ENCODE measurements around the gene PAOX. TPM values are rescaled to one million over a fixed set of nuclear protein-coding genes. Genes with fewer than 3 reads are reported as not detected.
A peak's percentile ranks its signal among the peaks of the same experiment; 100 is the strongest.

The PAOX gene
- total and polyA plus RNA-seq, 2 of the 13 experiments (the other 11 are each of a cell fraction or from before 2014, with no cell fraction given): 0.49 to 0.77 TPM

DNA sequence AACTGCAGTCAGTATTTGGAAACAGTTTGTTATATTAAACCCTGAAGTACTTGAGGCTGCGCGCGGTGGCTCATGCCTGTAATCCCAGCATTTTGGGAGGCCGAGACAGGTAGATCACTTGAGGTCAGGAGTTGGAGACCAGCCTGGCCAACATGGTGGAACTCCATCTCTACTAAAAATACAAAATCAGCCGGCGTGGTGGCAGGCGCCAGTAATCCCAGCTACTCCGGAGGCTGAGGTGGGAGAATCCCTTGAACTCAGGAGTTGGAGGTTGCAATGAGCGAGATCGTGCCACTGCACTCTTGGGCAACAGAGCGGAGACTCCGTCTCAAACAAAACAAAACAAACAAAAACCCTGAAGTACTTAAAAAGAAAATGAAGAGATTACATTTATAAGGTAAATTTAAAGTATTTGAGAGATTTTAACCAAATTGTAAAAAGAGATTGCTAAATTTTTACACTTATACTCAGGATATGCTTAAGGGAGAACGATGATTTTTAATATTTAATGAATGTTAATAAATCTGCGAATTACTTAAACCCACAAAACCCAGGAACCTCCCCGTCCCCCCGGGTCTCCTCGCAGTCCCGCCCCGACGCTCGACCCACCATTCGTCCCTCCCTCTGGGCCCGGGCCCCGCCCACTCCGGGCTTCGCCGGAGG, 14.5 kb downstream of the PAOX start:
- Histone ChIP-seq H3K79me2 (ENCODE audit: insufficient read depth, low read length) (peaks cover 17% of the 10 kb centered on the region), H2AFZ (ENCODE audit: low read length) (no peak overlapping the region), H3K27ac (ENCODE audit: extremely low read length, insufficient read depth, low read length) (peak overlapping the region; percentile 43), H3K9me3 (ENCODE audit: low read length) (no peaks in the 10 kb centered on the region), H3K27me3 (ENCODE audit: control insufficient read depth in 1 of 2, insufficient read depth in 2 of 2, low read length in 2 of 2) (no peaks in the 10 kb centered on the region; a peak in 1 of 5 replicates), H4K20me1 (ENCODE audit: insufficient read depth, low read length) (no peaks in the 10 kb centered on the region), H3K4me1 (ENCODE audit: insufficient read depth, low read length) (peaks cover 19% of the 10 kb centered on the region), H3K4me3 (replicated peaks in 1 of 3; ENCODE audit: insufficient read depth in 1 of 3, low read depth in 2 of 3, low read length in 3 of 3) (peak overlapping the region in 2 of 3 experiments; percentile 19 to 79; a peak in 3 of 6 replicates), H3K9ac (ENCODE audit: insufficient read depth, low read depth, low read length) (peak overlapping the region; percentile 46), H3K36me3 (replicated peaks in 1 of 2; ENCODE audit: control insufficient read depth in 1 of 2, insufficient read depth in 2 of 2, low read length in 2 of 2) (peaks cover 0 to 15% of the 10 kb centered on the region in 2 experiments; a peak in 2 of 5 replicates), H3K4me2 (ENCODE audit: low read depth, low read length) (peak overlapping the region; percentile 48)
- POLR2A ChIA-PET: interaction anchor here (0.7 to 3.5 kb wide), 7 partner anchors 7 to 46 kb away, joined by 3 to 21 read pairs (median 4); partner anchors contain the start of genes ECHS1, FUOM, PAOX and PRAP1
- CTCF ChIA-PET (ENCODE audit: low intra/inter-chr PET ratio, low total read pairs): no interaction called here
- intact Hi-C loops (cut with micrococcal nuclease; ENCODE audit: unreplicated experiment): loop anchor here (2.0 kb wide), 1 partner anchor 65 kb away; no protein-coding TSS in a partner anchor
- BruUV-seq (replicated peaks): TSS peak; percentile 65
- DNase-seq (ENCODE audit: low spot score): no peak
- peak; percentile 42 for FAIRE-seq
- WGBS (ENCODE audit: low lambda C conversion rate): 37% methylated on average over 27 of the region's 27 CpGs
- TF ChIP-seq ZNF292 (CRISPR knock-in tag; IDR thresholded peaks at IDR 0.05; ENCODE audit: borderline replicate concordance, low read depth) (no peak), ZNF101 (CRISPR knock-in tag; IDR thresholded peaks at IDR 0.05; ENCODE audit: borderline replicate concordance, low read depth) (0 out of 2 replicates have a peak, but pooled peaks have one; percentile 0)
- TF ChIP-seq, protein P1, sequence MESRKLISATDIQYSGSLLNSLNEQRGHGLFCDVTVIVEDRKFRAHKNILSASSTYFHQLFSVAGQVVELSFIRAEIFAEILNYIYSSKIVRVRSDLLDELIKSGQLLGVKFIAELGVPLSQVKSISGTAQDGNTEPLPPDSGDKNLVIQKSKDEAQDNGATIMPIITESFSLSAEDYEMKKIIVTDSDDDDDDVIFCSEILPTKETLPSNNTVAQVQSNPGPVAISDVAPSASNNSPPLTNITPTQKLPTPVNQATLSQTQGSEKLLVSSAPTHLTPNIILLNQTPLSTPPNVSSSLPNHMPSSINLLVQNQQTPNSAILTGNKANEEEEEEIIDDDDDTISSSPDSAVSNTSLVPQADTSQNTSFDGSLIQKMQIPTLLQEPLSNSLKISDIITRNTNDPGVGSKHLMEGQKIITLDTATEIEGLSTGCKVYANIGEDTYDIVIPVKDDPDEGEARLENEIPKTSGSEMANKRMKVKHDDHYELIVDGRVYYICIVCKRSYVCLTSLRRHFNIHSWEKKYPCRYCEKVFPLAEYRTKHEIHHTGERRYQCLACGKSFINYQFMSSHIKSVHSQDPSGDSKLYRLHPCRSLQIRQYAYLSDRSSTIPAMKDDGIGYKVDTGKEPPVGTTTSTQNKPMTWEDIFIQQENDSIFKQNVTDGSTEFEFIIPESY (CRISPR knock-in tag; IDR thresholded peaks at IDR 0.05): 0 out of 2 replicates have a peak, but pooled peaks have one; percentile 14
- in situ Hi-C loops (cut with HindIII; ENCODE audit: extremely low pct_ligation_motif_present, low pct_unique_long_range_greater_than_20kb): no loop called here
- ATAC-seq: no peak

Measured in HepG2 (cell line).